A549 (cell line): ENCODE results near the gene RBKS. TPM values are rescaled to one million over a fixed set of nuclear protein-coding genes. Genes with fewer than 3 reads are reported as not detected.
A peak's percentile ranks its signal among the peaks of the same experiment; 100 is the strongest.

Experiments used
- ATAC-seq, 2 experiments: fragments of 200-7000 bp in 1 of 2; fragments of >200 bp in 1 of 2; cut with Nextera tagmentation in 1 of 2; cut with Tn5 transposase in 1 of 2; 3 replicates each; pipeline versions ENCODE4 v1.8.0 to v1.9.1; 2018 to 2020; ENCODE audit warnings: mild to moderate bottlenecking in 1 of 2, moderate library complexity in 1 of 2
- CTCF ChIA-PET: fragments of 300-600 bp; sonication (Branson Sonifier 250); formaldehyde crosslinking; extraction: SDS; loops from one replicate; lab custom pipeline; 2021; ENCODE audit warnings: antibody characterized with exemption, inconsistent platforms; lab: Yijun Ruan, JAX
- POLR2A ChIA-PET: fragments of 350-600 bp; formaldehyde crosslinking; extraction: SDS; loops from one replicate; lab custom pipeline; 2021; ENCODE audit warnings: antibody characterized with exemption, inconsistent platforms; lab: Yijun Ruan, JAX
- DNase-seq, 2 experiments: peaks; one replicate each; pipeline versions ENCODE4 v3.0.0 to v3.0.0-alpha.2; 2011 to 2016; ENCODE audit warnings: low read depth in 1 of 2, low spot score in 1 of 2
- FAIRE-seq: peaks from 2 replicates; lab custom pipeline; 2011; peaks lifted over from hg19 to GRCh38; lab: Jason Lieb, UNC
- H3K27ac ChIP-seq, 2 experiments: fragments of >200 bp; sonication (Bioruptor Twin); formaldehyde crosslinking; 3 replicates each; pipeline ENCODE4 v1.5.1; 2016 to 2017
- H3K4me1 ChIP-seq: fragments of >200 bp; sonication (Bioruptor Twin); formaldehyde crosslinking; 3 replicates; pipeline ENCODE4 v1.6.1; 2016
- H3K4me2 ChIP-seq: fragments of >200 bp; sonication (Bioruptor Twin); formaldehyde crosslinking; 3 replicates; pipeline ENCODE4 v1.6.1; 2016
- H3K4me3 ChIP-seq: fragments of >200 bp; sonication (Bioruptor Twin); formaldehyde crosslinking; 3 replicates; pipeline ENCODE4 v1.5.1; 2016
- H3K9me3 ChIP-seq: fragments of >200 bp; sonication (Bioruptor Twin); formaldehyde crosslinking; 3 replicates; pipeline ENCODE4 v1.6.1; 2016
- CBX8 ChIP-seq: fragments of 200-600 bp; sonication (generic); IDR thresholded peaks from 2 replicates; pipeline ENCODE4 v1.6.1; 2016
- CHD2 ChIP-seq: fragments of 150-350 bp; IDR thresholded peaks from 2 replicates; pipeline ENCODE4 v1.6.1; 2014; ENCODE audit warnings: low read length; ENCODE audit not compliant: partially characterized antibody
- EHF ChIP-seq: fragments of 250-450 bp; sonication (Bioruptor Pico); IDR thresholded peaks from 2 replicates; pipeline ENCODE4 v1.5.0; 2020; ENCODE audit warnings: mild to moderate bottlenecking
- ESRRA ChIP-seq: fragments of 150-350 bp; IDR thresholded peaks from 2 replicates; pipeline ENCODE4 v1.6.1; 2014; ENCODE audit warnings: mild to moderate bottlenecking, low read length, borderline replicate concordance
- GATA3 ChIP-seq: IDR thresholded peaks from 2 replicates; pipeline ENCODE4 v1.6.1; 2012; ENCODE audit warnings: borderline replicate concordance
- HEYL ChIP-seq: fragments of 250-450 bp; sonication (Bioruptor Pico); IDR thresholded peaks from 2 replicates; pipeline ENCODE4 v1.8.0; 2021; ENCODE audit warnings: mild to moderate bottlenecking, moderate library complexity
- HOXA7 ChIP-seq: fragments of 250-450 bp; sonication (Bioruptor Pico); IDR thresholded peaks from 2 replicates; pipeline ENCODE4 v1.5.0; 2020; ENCODE audit warnings: mild to moderate bottlenecking, moderate library complexity
- HOXB5 ChIP-seq: fragments of 250-450 bp; sonication (Bioruptor Pico); IDR thresholded peaks from 2 replicates; pipeline ENCODE4 v1.5.0; 2020; ENCODE audit warnings: mild to moderate bottlenecking, moderate library complexity
- NFE2L2 ChIP-seq: fragments of 150-350 bp; conservative IDR thresholded peaks from 2 replicates; pipeline ENCODE4 v1.6.1; 2014; ENCODE audit warnings: low read length
- NR3C1 ChIP-seq: fragments of >200 bp; sonication (Bioruptor Twin); formaldehyde crosslinking; IDR thresholded peaks from 3 replicates; pipeline ENCODE4 v1.6.1; 2017
- PHF8 ChIP-seq: fragments of 200-600 bp; sonication (generic); IDR thresholded peaks from 2 replicates; pipeline ENCODE4 v1.6.1; 2016; ENCODE audit warnings: low read depth, mild to moderate bottlenecking, antibody characterized with exemption, moderate library complexity, borderline replicate concordance
- POLR2AphosphoS2 ChIP-seq: conservative IDR thresholded peaks from 2 replicates; pipeline ENCODE4 v1.6.1; 2012; ENCODE audit warnings: low read length, improper control_type of control experiment, inconsistent platforms
- RARB ChIP-seq: fragments of 250-450 bp; sonication (Bioruptor Pico); IDR thresholded peaks from 2 replicates; pipeline ENCODE4 v1.8.0; 2021; ENCODE audit warnings: mild to moderate bottlenecking, moderate library complexity
- SMC3 ChIP-seq: fragments of >200 bp; sonication (Bioruptor Twin); formaldehyde crosslinking; IDR thresholded peaks from 3 replicates; pipeline ENCODE4 v1.6.1; 2018; ENCODE audit warnings: inconsistent platforms
- TP53 ChIP-seq: fragments of 250-450 bp; sonication (Bioruptor Pico); IDR thresholded peaks from 2 replicates; pipeline ENCODE4 v1.5.0; 2021; ENCODE audit warnings: mild to moderate bottlenecking, moderate library complexity
- ZNF302 ChIP-seq: fragments of 250-450 bp; sonication (Bioruptor Pico); IDR thresholded peaks from 2 replicates; pipeline ENCODE4 v1.9.0; 2021; ENCODE audit warnings: inconsistent platforms, mild to moderate bottlenecking, moderate library complexity
- ZSCAN20 ChIP-seq: fragments of 250-450 bp; sonication (Bioruptor Pico); IDR thresholded peaks from 2 replicates; pipeline ENCODE4 v1.8.0; 2022; ENCODE audit warnings: mild to moderate bottlenecking, moderate library complexity
- WGBS: methylation state at CpG from one replicate; pipeline ENCODE4 v1.1.6; 2017; ENCODE audit errors: missing lambda C conversion rate; 5-methylcytosine and 5-hydroxymethylcytosine counted together
- polyA plus RNA-seq, 4 experiments: library from polyadenylated mRNA; depleted of rRNA in 3 of 4; stranded (reverse); fragments of >200 nt; fragmentation: RNase III in 1 of 4; extraction: RNeasy Plus Mini Kit Qiagen cat#74134 plus additional on column Dnase treatment in 1 of 4; gene quantifications; 2 replicates in 3 of 4; 3 replicates in 1 of 4; pipeline ENCODE4 v1.2.3, GENCODE V29; 2011 to 2017
- TF ChIP-seq, protein P1 (sequence below): fragments of >200 bp; sonication (Bioruptor Twin); formaldehyde crosslinking; IDR thresholded peaks from 3 replicates; pipeline ENCODE4 v1.5.1; 2016
- TF ChIP-seq, protein P2 (sequence below): fragments of 250-450 bp; sonication (Bioruptor Pico); IDR thresholded peaks from 2 replicates; pipeline ENCODE4 v1.5.0; 2020; ENCODE audit warnings: low read depth, mild to moderate bottlenecking, moderate library complexity
- TF ChIP-seq, protein P3 (sequence below): fragments of >200 bp; sonication (Bioruptor Twin); formaldehyde crosslinking; IDR thresholded peaks from 3 replicates; pipeline ENCODE4 v1.6.1; 2016

Gene RBKS
- polyA plus RNA-seq, 2 of the 4 experiments (the other 2 are of a cell fraction): 7.6 to 8.5 TPM

DNA sequence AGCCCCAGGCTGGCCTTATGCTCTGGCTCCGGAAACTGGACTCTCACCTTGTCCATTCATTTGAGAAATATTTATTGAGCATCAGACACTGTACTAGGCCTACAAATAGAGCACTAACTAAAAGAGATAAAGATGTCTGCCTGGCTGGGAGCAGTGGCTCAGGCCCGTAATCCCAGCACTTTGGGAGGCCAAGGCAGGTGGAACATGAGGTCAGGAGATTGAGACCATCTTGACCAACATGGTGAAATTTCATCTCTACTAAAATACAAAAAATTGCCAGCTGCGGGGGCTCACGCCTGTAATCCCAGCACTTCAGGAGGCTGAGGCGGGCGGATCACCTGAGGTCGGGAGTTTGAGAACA lies 126.3 kb downstream of the RBKS start:
- CTCF ChIA-PET: interaction anchor here (1.3 to 2.7 kb wide), 4 partner anchors 10 to 689 kb away, joined by 3 to 11 read pairs (median 8); no protein-coding TSS in a partner anchor
- ATAC-seq (no peak), FAIRE-seq (no peak), DNase-seq (no peak)
- Histone ChIP-seq H3K4me1 (peaks cover 26% of the 10 kb centered on the region), H3K27ac (peak overlapping the region; percentile 18 to 59; a peak in 3 of 6 replicates), H3K4me2 (no peak overlapping the region), H3K4me3 (no peak overlapping the region), H3K9me3 (no peaks in the 10 kb centered on the region)
- WGBS: 92% methylated on average over 7 of the region's 7 CpGs
- POLR2A ChIA-PET: no interaction called here
- no peak for TF ChIP-seq TP53 (CRISPR knock-in tag)
- no peak for TF ChIP-seq HOXA7 (CRISPR knock-in tag)
- no peak for TF ChIP-seq HOXB5 (CRISPR knock-in tag)
- no peak for TF ChIP-seq ESRRA
- no peak for TF ChIP-seq NFE2L2
- TF ChIP-seq PHF8: no peak
- TF ChIP-seq HEYL: no peak
- TF ChIP-seq GATA3: no peak
- no peak for TF ChIP-seq NR3C1
- no peak for TF ChIP-seq EHF (CRISPR knock-in tag)
- TF ChIP-seq POLR2AphosphoS2: no peak

DNA sequence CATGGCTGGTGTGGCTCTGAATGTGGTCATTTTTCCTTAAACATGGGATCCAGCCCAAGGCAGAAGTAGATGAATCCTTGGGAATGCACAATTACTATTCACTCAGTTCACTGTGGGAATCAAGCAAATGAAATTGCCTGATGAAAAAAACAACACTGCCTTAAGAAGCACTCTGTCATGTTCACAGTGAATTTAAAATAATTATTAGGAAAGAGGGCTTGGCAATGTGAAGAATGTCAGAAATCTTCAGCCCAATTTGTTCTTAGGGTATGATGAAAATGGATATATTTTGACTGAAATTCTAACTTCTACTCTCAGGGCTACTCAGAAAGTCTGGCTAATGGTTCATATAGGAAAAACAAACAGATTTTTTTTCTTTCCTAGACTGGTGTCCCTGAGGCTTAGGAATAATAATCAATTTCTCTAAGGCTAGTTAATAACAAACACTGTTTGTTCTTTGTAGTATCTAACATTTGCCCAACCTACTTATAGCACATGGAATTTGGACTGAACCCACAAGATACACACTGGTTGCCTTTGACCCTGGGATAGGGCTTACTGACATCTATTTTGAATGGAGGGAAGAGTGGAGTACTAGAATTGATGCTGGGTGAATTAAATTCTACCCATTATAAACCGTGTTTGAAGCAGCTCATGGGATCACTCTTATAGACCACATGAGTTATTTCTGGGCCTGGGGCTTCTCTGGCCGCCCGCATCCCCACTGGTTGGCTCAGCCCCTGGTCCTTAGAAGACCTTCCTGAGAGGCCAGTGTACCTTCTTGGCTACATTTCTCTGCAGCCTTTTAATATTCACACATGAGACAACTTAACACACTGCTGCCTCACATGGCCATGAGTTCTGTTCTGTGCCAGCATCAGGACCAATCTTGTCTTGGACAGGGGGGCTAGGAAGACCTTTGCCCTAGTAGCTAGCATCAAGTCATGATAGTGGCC lies 127.0 kb downstream of the RBKS start:
- FAIRE-seq (no peak), DNase-seq (no peak), ATAC-seq (no peak; a peak in 1 of 6 replicates)
- ChIA-PET POLR2A (no interaction called here), CTCF (interaction anchor here (1.4 to 2.7 kb wide), 4 partner anchors 9 to 689 kb away, joined by 5 to 11 read pairs (median 8); no protein-coding TSS in a partner anchor)
- 79% methylated on average over 3 of the region's 3 CpGs for WGBS
- Histone ChIP-seq H3K4me1 (peaks cover 26% of the 10 kb centered on the region), H3K4me2 (peak overlapping the region; percentile 12; the same call in 2 of the 3 replicates), H3K27ac (peak overlapping the region; percentile 41 to 59; a peak in 4 of 6 replicates), H3K9me3 (no peaks in the 10 kb centered on the region), H3K4me3 (no peak overlapping the region)
- TF ChIP-seq ZSCAN20 (CRISPR knock-in tag): no peak
- TF ChIP-seq, protein P1, sequence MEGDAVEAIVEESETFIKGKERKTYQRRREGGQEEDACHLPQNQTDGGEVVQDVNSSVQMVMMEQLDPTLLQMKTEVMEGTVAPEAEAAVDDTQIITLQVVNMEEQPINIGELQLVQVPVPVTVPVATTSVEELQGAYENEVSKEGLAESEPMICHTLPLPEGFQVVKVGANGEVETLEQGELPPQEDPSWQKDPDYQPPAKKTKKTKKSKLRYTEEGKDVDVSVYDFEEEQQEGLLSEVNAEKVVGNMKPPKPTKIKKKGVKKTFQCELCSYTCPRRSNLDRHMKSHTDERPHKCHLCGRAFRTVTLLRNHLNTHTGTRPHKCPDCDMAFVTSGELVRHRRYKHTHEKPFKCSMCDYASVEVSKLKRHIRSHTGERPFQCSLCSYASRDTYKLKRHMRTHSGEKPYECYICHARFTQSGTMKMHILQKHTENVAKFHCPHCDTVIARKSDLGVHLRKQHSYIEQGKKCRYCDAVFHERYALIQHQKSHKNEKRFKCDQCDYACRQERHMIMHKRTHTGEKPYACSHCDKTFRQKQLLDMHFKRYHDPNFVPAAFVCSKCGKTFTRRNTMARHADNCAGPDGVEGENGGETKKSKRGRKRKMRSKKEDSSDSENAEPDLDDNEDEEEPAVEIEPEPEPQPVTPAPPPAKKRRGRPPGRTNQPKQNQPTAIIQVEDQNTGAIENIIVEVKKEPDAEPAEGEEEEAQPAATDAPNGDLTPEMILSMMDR: no peak
- no peak for TF ChIP-seq SMC3
- TF ChIP-seq RARB (CRISPR knock-in tag): no peak
- TF ChIP-seq GATA3: no peak
- TF ChIP-seq, protein P2, sequence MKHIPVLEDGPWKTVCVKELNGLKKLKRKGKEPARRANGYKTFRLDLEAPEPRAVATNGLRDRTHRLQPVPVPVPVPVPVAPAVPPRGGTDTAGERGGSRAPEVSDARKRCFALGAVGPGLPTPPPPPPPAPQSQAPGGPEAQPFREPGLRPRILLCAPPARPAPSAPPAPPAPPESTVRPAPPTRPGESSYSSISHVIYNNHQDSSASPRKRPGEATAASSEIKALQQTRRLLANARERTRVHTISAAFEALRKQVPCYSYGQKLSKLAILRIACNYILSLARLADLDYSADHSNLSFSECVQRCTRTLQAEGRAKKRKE: no peak
- TF ChIP-seq, protein P3, sequence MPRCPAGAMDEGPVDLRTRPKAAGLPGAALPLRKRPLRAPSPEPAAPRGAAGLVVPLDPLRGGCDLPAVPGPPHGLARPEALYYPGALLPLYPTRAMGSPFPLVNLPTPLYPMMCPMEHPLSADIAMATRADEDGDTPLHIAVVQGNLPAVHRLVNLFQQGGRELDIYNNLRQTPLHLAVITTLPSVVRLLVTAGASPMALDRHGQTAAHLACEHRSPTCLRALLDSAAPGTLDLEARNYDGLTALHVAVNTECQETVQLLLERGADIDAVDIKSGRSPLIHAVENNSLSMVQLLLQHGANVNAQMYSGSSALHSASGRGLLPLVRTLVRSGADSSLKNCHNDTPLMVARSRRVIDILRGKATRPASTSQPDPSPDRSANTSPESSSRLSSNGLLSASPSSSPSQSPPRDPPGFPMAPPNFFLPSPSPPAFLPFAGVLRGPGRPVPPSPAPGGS: no peak
- TF ChIP-seq CBX8: no peak
- no peak for TF ChIP-seq CHD2
- TF ChIP-seq ZNF302 (CRISPR knock-in tag): no peak
